Neural cell (in vitro differentiated cells): Measurements from ENCODE around the gene C4BPA. TPM values are rescaled to one million over a fixed set of nuclear protein-coding genes. Genes with fewer than 3 reads are reported as not detected.

Experiments
- H2AFZ ChIP-seq: fragments of 200-600, 300-800 bp; sonication (generic), shearing (Covaris generic); 2 replicates; pipeline ENCODE4 v1.6.0; 2014; ENCODE audit warnings: low read depth, mild to moderate bottlenecking, antibody characterized with exemption, low read length, moderate library complexity
- H3F3A ChIP-seq: fragments of 200-600 bp; shearing (Covaris generic); 2 replicates; pipeline ENCODE4 v1.6.1; 2016; ENCODE audit warnings: mild to moderate bottlenecking, moderate library complexity, mixed read lengths, antibody characterized with exemption, low read length; ENCODE audit not compliant: insufficient read depth, poor library complexity, severe bottlenecking
- H3K27ac ChIP-seq: fragments of 200-600, 300-800 bp; sonication (generic), shearing (Covaris generic); 2 replicates; pipeline ENCODE4 v1.5.1; 2014; ENCODE audit warnings: mild to moderate bottlenecking, low read length, moderate library complexity
- H3K27me3 ChIP-seq: fragments of 300-800, 200-600 bp; sonication (generic), shearing (Covaris generic); 2 replicates; pipeline ENCODE4 v1.6.0; 2014; ENCODE audit warnings: mild to moderate bottlenecking, low read depth, low read length, moderate library complexity; ENCODE audit not compliant: insufficient read depth
- H3K36me3 ChIP-seq: fragments of 300-800, 200-600 bp; sonication (generic), shearing (Covaris generic); 2 replicates; pipeline ENCODE4 v1.5.1; 2014; ENCODE audit warnings: mild to moderate bottlenecking, antibody characterized with exemption, low read length, moderate library complexity; ENCODE audit not compliant: insufficient read depth
- H3K4me2 ChIP-seq: fragments of 300-800, 200-600 bp; sonication (generic), shearing (Covaris generic); 2 replicates; pipeline ENCODE4 v1.6.0; 2014; ENCODE audit warnings: mild to moderate bottlenecking, low read length
- H3K4me3 ChIP-seq: fragments of 300-800, 200-600 bp; sonication (generic), shearing (Covaris generic); 2 replicates; pipeline ENCODE4 v1.5.1; 2014; ENCODE audit warnings: mild to moderate bottlenecking, low read length, moderate library complexity
- H3K79me2 ChIP-seq: fragments of 200-600 bp; shearing (Covaris generic); replicated peaks from 2 replicates; pipeline ENCODE4 v1.6.0; 2014; ENCODE audit warnings: mild to moderate bottlenecking, low read length, moderate library complexity; ENCODE audit not compliant: insufficient read depth
- H3K9ac ChIP-seq: fragments of 300-800, 200-600 bp; sonication (generic), shearing (Covaris generic); 2 replicates; pipeline ENCODE4 v1.6.1; 2016; ENCODE audit warnings: mild to moderate bottlenecking, low read length, mixed read lengths
- H3K9me2 ChIP-seq: fragments of 200-600 bp; shearing (Covaris generic); 2 replicates; pipeline ENCODE4 v1.6.1; 2016; ENCODE audit warnings: mild to moderate bottlenecking, low read length, mixed read lengths; ENCODE audit not compliant: insufficient read depth
- H3K9me3 ChIP-seq: fragments of 200-600, 300-800 bp; sonication (generic), shearing (Covaris generic); 2 replicates; pipeline ENCODE4 v1.6.1; 2016; ENCODE audit warnings: mild to moderate bottlenecking, mixed run types, low read length, moderate library complexity, mixed read lengths
- H4K20me1 ChIP-seq: fragments of 200-600 bp; shearing (Covaris generic); 2 replicates; pipeline ENCODE4 v1.6.1; 2016; ENCODE audit warnings: mild to moderate bottlenecking, mixed run types; ENCODE audit not compliant: insufficient read depth
- CTCF ChIP-seq: fragments of 450-650 bp; IDR thresholded peaks from 2 replicates; pipeline ENCODE4 v1.5.1; 2014; ENCODE audit warnings: antibody characterized with exemption, mild to moderate bottlenecking, moderate library complexity; ENCODE audit not compliant: poor library complexity, severe bottlenecking
- EP300 ChIP-seq: fragments of 450-650 bp; conservative IDR thresholded peaks from 2 replicates; pipeline ENCODE4 v1.6.1; 2014; ENCODE audit warnings: antibody characterized with exemption, mild to moderate bottlenecking, moderate library complexity; ENCODE audit not compliant: poor library complexity, severe bottlenecking
- EZH2 ChIP-seq: fragments of 200-600, 300-800 bp; shearing (Covaris generic), sonication (generic); IDR thresholded peaks from 2 replicates; pipeline ENCODE4 v1.6.1; 2014; ENCODE audit warnings: antibody characterized with exemption, low read length, borderline replicate concordance, mild to moderate bottlenecking; ENCODE audit not compliant: insufficient read depth, poor library complexity, severe bottlenecking
- MXI1 ChIP-seq: fragments of 450-650 bp; conservative IDR thresholded peaks from 2 replicates; pipeline ENCODE4 v1.6.1; 2014; ENCODE audit warnings: antibody characterized with exemption, mild to moderate bottlenecking; ENCODE audit not compliant: poor library complexity, severe bottlenecking
- POLR2AphosphoS5 ChIP-seq: IDR thresholded peaks from 2 replicates; pipeline ENCODE4 v1.6.1; 2012
- RAD21 ChIP-seq: fragments of 450-650 bp; conservative IDR thresholded peaks from 2 replicates; pipeline ENCODE4 v1.6.1; 2014; ENCODE audit warnings: antibody characterized with exemption, mild to moderate bottlenecking, moderate library complexity
- REST ChIP-seq: IDR thresholded peaks from 2 replicates; pipeline ENCODE4 v1.6.1; 2012; ENCODE audit warnings: borderline replicate concordance
- SMC3 ChIP-seq: fragments of 450-650 bp; conservative IDR thresholded peaks from 2 replicates; pipeline ENCODE4 v1.6.1; 2014; ENCODE audit warnings: antibody characterized with exemption, mild to moderate bottlenecking, moderate library complexity; ENCODE audit not compliant: poor library complexity
- TAF1 ChIP-seq: IDR thresholded peaks from 2 replicates; pipeline ENCODE4 v1.6.1; 2012; ENCODE audit warnings: low read depth
- polyA plus RNA-seq: library from polyadenylated mRNA; depleted of rRNA; stranded (reverse); fragments of >200 nt; gene quantifications from 2 replicates; pipeline ENCODE4 v1.2.3, GENCODE V29; 2014

The C4BPA gene
- polyA plus RNA-seq, 1 donor from 2014 or later: not detected

GRCh38 chr1:207081088-207081487 is 22.9 kb upstream of the C4BPA start:
- H3K4me3 ChIP-seq: no peak overlapping the region
- H3K27ac ChIP-seq: no peak overlapping the region
- no peaks in the 10 kb centered on the region for H3F3A ChIP-seq
- H3K9me3 ChIP-seq: no peaks in the 10 kb centered on the region
- no peak overlapping the region for H2AFZ ChIP-seq
- H4K20me1 ChIP-seq: no peaks in the 10 kb centered on the region
- H3K9me2 ChIP-seq: no peaks in the 10 kb centered on the region
- no peak overlapping the region for H3K9ac ChIP-seq
- no peaks in the 10 kb centered on the region for H3K27me3 ChIP-seq
- H3K4me2 ChIP-seq: no peak overlapping the region
- TF ChIP-seq TAF1 (no peak), REST (no peak), SMC3 (no peak), CTCF (no peak), POLR2AphosphoS5 (no peak), RAD21 (no peak), EP300 (no peak), MXI1 (no peak), EZH2 (no peak)
- no peaks in the 10 kb centered on the region for H3K79me2 ChIP-seq
- H3K36me3 ChIP-seq: no peaks in the 10 kb centered on the region

GRCh38 chr1:207081806-207082205 is 22.2 kb upstream of the C4BPA start:
- no peak overlapping the region for H2AFZ ChIP-seq
- no peaks in the 10 kb centered on the region for H3K36me3 ChIP-seq
- H3K4me2 ChIP-seq: no peak overlapping the region
- no peaks in the 10 kb centered on the region for H3K9me3 ChIP-seq
- H3K4me3 ChIP-seq: no peak overlapping the region
- H3F3A ChIP-seq: no peaks in the 10 kb centered on the region
- no peaks in the 10 kb centered on the region for H4K20me1 ChIP-seq
- TF ChIP-seq EZH2 (no peak), MXI1 (no peak), CTCF (no peak), EP300 (no peak), TAF1 (no peak), SMC3 (no peak), POLR2AphosphoS5 (no peak), REST (no peak), RAD21 (no peak)
- H3K27ac ChIP-seq: no peak overlapping the region
- no peaks in the 10 kb centered on the region for H3K27me3 ChIP-seq
- no peaks in the 10 kb centered on the region for H3K9me2 ChIP-seq
- H3K79me2 ChIP-seq: no peaks in the 10 kb centered on the region
- H3K9ac ChIP-seq: no peak overlapping the region
